GM18868 (cell line): Measurements from ENCODE around the gene ADGRB3.

Experiments
- ATAC-seq: cut with Tn5 transposase; IDR thresholded peaks from one replicate; pipeline ENCODE4 v1.9.1; 2021; ENCODE audit warnings: mild to moderate bottlenecking, moderate library complexity; ENCODE audit not compliant: unreplicated experiment

The ADGRB3 gene

GRCh38 chr6:68701159-68701558 lies 66.1 kb downstream of the ADGRB3 start:
- no peak for ATAC-seq

- no peak for ATAC-seq
These were observed 69.4 kb downstream of the ADGRB3 start for GRCh38 chr6:68704485-68704884.

- no peak for ATAC-seq
These were observed 74.0 kb downstream of the ADGRB3 start for GRCh38 chr6:68709091-68709490.

- no peak for ATAC-seq
These were observed 74.8 kb downstream of the ADGRB3 start for GRCh38 chr6:68709882-68710281.

GRCh38 chr6:68710496-68710895 lies 75.4 kb downstream of the ADGRB3 start:
- no peak for ATAC-seq

- no peak for ATAC-seq
These were observed 75.8 kb downstream of the ADGRB3 start for GRCh38 chr6:68710916-68711315.

GRCh38 chr6:68711386-68712000 lies 76.4 kb downstream of the ADGRB3 start:
- ATAC-seq: no peak

GRCh38 chr6:68716620-68717019 lies 81.5 kb downstream of the ADGRB3 start:
- ATAC-seq: no peak

GRCh38 chr6:68718385-68719073 lies 83.4 kb downstream of the ADGRB3 start:
- ATAC-seq: no peak

GRCh38 chr6:68719761-68720160 lies 84.7 kb downstream of the ADGRB3 start:
- ATAC-seq: no peak

- ATAC-seq: no peak
These were observed 87.9 kb downstream of the ADGRB3 start for GRCh38 chr6:68722891-68723527.

- ATAC-seq: no peak
These were observed 89.0 kb downstream of the ADGRB3 start for GRCh38 chr6:68724060-68724459.

- no peak for ATAC-seq
These were observed 91.3 kb downstream of the ADGRB3 start for GRCh38 chr6:68726337-68726736.

- no peak for ATAC-seq
These were observed 91.9 kb downstream of the ADGRB3 start for GRCh38 chr6:68726992-68727391.

GRCh38 chr6:68727699-68728098 lies 92.6 kb downstream of the ADGRB3 start:
- ATAC-seq: no peak

- no peak for ATAC-seq
These were observed 93.3 kb downstream of the ADGRB3 start for GRCh38 chr6:68728159-68728979.

GRCh38 chr6:68729377-68729903 lies 94.4 kb downstream of the ADGRB3 start:
- no peak for ATAC-seq

GRCh38 chr6:68730291-68731054 lies 95.4 kb downstream of the ADGRB3 start:
- no peak for ATAC-seq

GRCh38 chr6:68732423-68732822 lies 97.3 kb downstream of the ADGRB3 start:
- ATAC-seq: no peak

GRCh38 chr6:68735866-68736265 lies 100.8 kb downstream of the ADGRB3 start:
- ATAC-seq: no peak
